GM12873 (cell line): Measurements from ENCODE around the gene KISS1.

ENCODE experiments used
- CTCF ChIP-seq: IDR thresholded peaks from 2 replicates; pipeline ENCODE4 v1.5.1; 2012; ENCODE audit warnings: low read depth, mild to moderate bottlenecking, moderate library complexity, low read length, control low read depth; ENCODE audit not compliant: insufficient read depth; ENCODE audit errors: missing control alignments

KISS1 gene

DNA sequence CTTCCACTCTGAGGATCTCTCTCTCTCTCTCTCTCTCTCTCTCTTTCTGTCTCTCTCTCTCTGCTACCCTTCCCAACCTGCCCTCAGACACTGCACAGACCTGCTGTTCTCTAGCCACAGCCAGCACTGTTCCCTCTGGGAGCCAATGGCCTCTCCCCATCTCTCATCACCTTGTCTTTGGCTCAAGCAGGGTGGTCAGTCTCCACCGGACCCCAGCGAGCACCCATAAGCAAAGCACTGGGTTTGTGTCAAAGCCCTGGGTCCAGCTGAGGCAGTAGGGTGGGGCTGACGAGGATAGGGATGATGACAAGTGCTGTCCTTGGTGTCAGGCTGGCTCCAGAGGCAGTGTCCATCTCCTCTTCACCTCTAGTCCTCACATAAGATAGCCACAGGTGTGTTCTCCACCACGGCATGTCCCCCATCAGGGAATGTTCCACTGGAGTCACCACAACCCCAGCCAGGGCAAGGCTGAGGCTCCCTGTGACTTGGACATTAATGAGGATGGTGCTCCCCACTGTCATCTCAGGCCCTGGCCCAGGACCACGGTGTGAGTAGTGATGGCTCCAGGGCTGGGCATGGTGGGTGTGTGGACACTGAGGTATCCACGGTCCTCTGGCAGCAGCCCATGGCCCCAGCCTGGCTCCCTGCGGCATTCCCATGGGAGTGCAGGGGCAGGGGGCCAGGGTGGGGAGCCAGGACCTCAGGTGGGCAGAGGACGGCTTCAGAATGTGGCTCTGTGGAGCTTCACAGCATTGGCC lies 25.9 kb upstream of the KISS1 start:
- TF ChIP-seq CTCF: no peak

DNA sequence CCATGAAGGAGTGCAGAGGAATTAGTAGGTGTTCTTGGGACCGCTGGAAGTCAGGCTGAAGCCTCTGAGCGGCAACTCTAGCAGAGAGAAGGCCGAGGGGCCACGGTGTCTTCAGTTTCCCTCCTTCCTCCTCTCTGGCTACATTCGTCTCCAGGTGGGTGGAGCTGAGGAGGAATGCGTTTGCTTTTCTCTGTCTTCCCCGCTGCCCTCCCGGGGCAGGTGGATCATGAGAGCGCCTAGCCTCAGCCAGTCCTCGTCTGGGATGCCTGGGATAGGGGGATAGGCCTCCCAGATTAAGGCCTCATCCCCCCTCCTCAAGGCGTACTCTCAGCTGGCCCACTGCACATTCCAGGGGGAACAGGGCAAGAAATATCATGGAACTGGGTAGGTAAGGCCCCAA lies 25.0 kb upstream of the KISS1 start:
- TF ChIP-seq CTCF: no peak

DNA sequence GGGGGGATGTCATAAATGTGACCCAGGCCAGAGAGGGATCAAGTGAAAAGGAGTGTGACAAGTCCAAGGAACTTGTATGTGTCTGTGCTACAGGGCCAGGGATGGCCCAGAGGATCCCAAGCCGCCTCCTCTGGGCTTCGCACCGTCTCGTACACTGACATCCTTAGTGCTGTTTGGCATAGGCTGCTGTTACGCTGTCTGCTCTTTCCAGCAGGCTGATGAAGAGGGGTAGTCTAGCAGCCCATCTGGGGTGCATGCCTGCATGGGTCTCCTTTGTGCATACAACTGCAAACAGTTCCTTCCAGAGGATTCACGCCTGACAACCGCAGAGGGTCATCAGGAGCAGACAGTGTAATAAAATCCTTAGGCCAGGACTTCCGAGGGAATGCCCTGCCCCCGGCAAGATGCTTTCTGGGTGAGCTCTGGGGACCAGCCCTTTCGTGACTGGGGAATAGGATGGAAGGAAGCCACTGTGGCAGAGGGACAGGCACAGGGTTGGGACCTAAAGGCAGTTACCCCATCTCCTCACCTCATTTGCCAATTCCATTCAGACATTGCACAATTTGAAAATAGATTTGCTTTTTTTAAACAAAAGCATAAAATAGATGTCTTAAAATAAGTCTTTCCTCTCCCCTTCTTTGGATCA lies 23.8 kb upstream of the KISS1 start:
- TF ChIP-seq CTCF: no peak

DNA sequence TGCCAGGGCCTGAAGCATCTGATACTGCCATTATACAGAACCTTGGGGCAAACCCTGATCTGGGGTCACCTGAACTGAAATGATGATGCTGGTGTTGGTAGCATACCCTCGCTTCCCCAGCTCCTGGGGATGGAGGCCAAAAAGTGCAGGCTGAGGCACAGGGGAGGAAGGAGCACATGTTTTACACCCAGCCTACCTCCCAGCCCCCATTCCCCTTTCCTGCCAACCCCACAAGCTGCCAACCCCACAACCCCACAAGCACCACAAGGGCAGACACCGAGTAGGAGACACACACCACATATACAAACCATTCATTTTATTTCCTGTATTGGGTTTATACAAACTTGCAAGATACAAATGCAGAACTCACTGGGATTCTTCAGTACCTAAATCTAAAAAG lies 22.3 kb upstream of the KISS1 start:
- TF ChIP-seq CTCF: no peak

DNA sequence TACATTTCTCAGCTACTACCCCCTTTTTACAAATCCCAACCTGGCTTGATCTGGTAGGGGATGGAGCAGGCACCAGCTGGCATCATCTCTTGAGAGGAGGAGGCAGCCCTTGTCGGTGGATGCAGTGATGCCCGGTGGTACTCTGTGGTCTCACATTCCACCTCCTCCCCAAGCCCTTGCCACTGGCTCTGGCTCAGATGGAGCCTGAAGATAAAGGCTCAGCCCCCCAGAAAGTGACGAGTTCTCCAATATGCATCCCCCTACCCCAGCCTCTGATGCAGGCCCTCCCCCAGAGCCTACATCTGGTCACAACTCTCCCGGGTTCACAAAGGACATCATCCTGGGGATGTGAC lies 21.3 kb upstream of the KISS1 start:
- no peak for TF ChIP-seq CTCF

- TF ChIP-seq CTCF: no peak
Observed at GRCh38 chr1:204216880-204217647, 20.8 kb upstream of the KISS1 start.

GRCh38 chr1:204216236-204216635 lies 19.9 kb upstream of the KISS1 start:
- no peak for TF ChIP-seq CTCF
